ENCODE results near the gene MOCS3. TPM values are rescaled to one million over a fixed set of nuclear protein-coding genes. Genes with fewer than 3 reads are reported as not detected.

The MOCS3 gene
- polyA plus RNA-seq, 3 donors: 0.48 to 1.9 (median 1.9) TPM

DNA sequence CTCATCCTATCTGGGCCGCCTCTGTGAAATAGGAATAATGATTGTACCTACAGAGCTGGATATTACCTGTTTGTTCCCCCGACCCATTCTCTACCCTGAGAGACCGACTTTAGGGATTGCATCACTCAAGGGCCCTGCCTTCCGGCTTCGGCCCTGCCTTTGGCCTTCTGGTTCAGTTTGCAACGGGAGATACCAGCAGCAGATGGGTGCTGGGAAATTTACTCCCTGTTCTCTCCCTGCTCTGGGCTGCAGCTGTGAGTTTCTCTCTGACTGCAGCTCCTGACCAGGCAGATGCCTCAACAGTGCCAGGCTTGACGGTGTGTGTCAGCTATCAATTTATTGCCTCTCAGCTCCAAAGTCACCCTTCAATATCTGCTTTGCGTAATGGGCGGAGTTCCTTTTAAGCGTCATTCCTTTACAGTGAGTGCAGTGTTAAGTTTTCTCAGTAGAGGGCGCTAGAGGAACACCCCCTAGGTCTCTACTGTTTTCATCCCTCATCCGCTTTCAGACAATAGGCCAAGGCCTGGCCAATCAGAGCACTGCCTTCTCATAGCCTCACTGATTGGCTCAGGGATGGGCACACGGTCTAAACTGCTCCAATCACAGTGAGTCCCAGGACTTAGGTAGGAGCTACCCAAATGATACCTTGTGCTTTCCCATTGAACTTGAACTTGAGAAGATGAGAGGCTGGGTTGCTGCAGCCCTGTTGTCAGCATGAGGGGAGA lies 34.3 kb downstream of the MOCS3 start:
- H2AFZ ChIP-seq (ENCODE audit: insufficient read depth, low read depth, low read length, poor library complexity, severe bottlenecking): peak overlapping the region; percentile 31

DNA sequence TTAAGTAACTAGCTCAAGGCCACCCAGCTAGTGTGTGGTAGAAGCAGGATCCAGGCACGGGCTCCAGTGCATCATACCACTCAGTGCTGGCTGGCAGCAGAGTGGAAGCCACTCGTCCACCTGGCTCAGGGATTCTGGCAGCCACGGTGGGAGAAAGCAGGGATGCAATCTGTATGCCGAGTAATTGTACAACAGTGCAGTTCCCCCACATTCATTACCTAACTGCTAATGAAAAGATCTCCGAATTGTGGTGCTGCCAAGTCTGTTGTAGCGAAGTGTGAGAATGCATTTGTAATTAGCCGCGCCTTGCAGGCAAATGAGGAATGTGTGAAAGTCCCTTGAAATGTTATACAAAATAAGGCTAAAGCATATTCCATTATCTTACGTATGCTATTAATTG lies 35.3 kb downstream of the MOCS3 start:
- H3K4me3 Mint-ChIP-seq: no peak overlapping the region
- Histone ChIP-seq H3K9me3 (replicated peaks in 1 of 2; ENCODE audit: control insufficient read depth in 1 of 2, insufficient read depth in 1 of 2, low read length in 2 of 2) (peaks cover 0 to 3% of the 10 kb centered on the region in 2 donors), H3K9ac (ENCODE audit: insufficient read depth, low read length, poor library complexity, severe bottlenecking) (no peak overlapping the region), H3K27ac (ENCODE audit: low read depth in 1 of 2, low read length in 2 of 2) (no peak overlapping the region), H3K27me3 (ENCODE audit: control insufficient read depth in 2 of 2, insufficient read depth in 2 of 2, low read length in 2 of 2) (peaks cover 0 to 7% of the 10 kb centered on the region in 2 donors), H3K4me2 (replicated peaks; ENCODE audit: extremely low read depth, low read length, poor library complexity, severe bottlenecking) (no peak overlapping the region), H3K36me3 (replicated peaks in 1 of 2; ENCODE audit: control insufficient read depth in 1 of 2, insufficient read depth in 2 of 2, low read length in 2 of 2) (no peaks in the 10 kb centered on the region), H3K79me2 (ENCODE audit: insufficient read depth, low read length) (no peaks in the 10 kb centered on the region), H3K4me3 (replicated peaks in 1 of 3; ENCODE audit: low read depth in 2 of 3, low read length in 3 of 3) (no peak overlapping the region), H4K20me1 (ENCODE audit: insufficient read depth, low read length) (no peaks in the 10 kb centered on the region), H3K4me1 (ENCODE audit: control insufficient read depth in 1 of 2, insufficient read depth in 2 of 2, low read length in 2 of 2) (no peaks in the 10 kb centered on the region), H2AFZ (ENCODE audit: insufficient read depth, low read depth, low read length, poor library complexity, severe bottlenecking) (no peak overlapping the region)
- intact Hi-C loops (cut with micrococcal nuclease): no loop called here
- H3K27ac Mint-ChIP-seq: no peak overlapping the region
- peaks cover 5 to 11% (median 5%) of the 10 kb centered on the region in 3 donors for H3K27me3 Mint-ChIP-seq (ENCODE audit: low read depth in 3 of 3)
- WGBS (ENCODE audit: insufficient coverage): 80% methylated on average over 1 of the region's 9 CpGs
- H3K9me3 Mint-ChIP-seq: peaks cover 0 to 9% (median 5%) of the 10 kb centered on the region in 7 donors
- no peak for DNase-seq
- H3K4me1 Mint-ChIP-seq: peaks cover 3% of the 10 kb centered on the region
- no peaks in the 10 kb centered on the region for H3K36me3 Mint-ChIP-seq
- TF ChIP-seq, protein P1, sequence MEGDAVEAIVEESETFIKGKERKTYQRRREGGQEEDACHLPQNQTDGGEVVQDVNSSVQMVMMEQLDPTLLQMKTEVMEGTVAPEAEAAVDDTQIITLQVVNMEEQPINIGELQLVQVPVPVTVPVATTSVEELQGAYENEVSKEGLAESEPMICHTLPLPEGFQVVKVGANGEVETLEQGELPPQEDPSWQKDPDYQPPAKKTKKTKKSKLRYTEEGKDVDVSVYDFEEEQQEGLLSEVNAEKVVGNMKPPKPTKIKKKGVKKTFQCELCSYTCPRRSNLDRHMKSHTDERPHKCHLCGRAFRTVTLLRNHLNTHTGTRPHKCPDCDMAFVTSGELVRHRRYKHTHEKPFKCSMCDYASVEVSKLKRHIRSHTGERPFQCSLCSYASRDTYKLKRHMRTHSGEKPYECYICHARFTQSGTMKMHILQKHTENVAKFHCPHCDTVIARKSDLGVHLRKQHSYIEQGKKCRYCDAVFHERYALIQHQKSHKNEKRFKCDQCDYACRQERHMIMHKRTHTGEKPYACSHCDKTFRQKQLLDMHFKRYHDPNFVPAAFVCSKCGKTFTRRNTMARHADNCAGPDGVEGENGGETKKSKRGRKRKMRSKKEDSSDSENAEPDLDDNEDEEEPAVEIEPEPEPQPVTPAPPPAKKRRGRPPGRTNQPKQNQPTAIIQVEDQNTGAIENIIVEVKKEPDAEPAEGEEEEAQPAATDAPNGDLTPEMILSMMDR (IDR thresholded peaks at IDR 0.05): no peak

More for the DNA sequence above, 34.3 kb downstream of the MOCS3 start:
- WGBS (ENCODE audit: insufficient coverage): 39% methylated on average over 6 of the region's 13 CpGs
- TF ChIP-seq, protein P1 (IDR thresholded peaks at IDR 0.05): peak; percentile 65
- Histone ChIP-seq H4K20me1 (ENCODE audit: insufficient read depth, low read length) (no peaks in the 10 kb centered on the region), H3K79me2 (ENCODE audit: insufficient read depth, low read length) (no peaks in the 10 kb centered on the region), H3K4me2 (replicated peaks; ENCODE audit: extremely low read depth, low read length, poor library complexity, severe bottlenecking) (no peak overlapping the region), H3K9ac (ENCODE audit: insufficient read depth, low read length, poor library complexity, severe bottlenecking) (no peak overlapping the region), H3K27me3 (ENCODE audit: control insufficient read depth in 2 of 2, insufficient read depth in 2 of 2, low read length in 2 of 2) (peaks cover 0 to 7% of the 10 kb centered on the region in 2 donors), H3K4me3 (replicated peaks in 1 of 3; ENCODE audit: low read depth in 2 of 3, low read length in 3 of 3) (no peak overlapping the region), H3K4me1 (ENCODE audit: control insufficient read depth in 1 of 2, insufficient read depth in 2 of 2, low read length in 2 of 2) (no peaks in the 10 kb centered on the region), H3K36me3 (replicated peaks in 1 of 2; ENCODE audit: control insufficient read depth in 1 of 2, insufficient read depth in 2 of 2, low read length in 2 of 2) (no peaks in the 10 kb centered on the region), H3K27ac (ENCODE audit: low read depth in 1 of 2, low read length in 2 of 2) (no peak overlapping the region), H3K9me3 (replicated peaks in 1 of 2; ENCODE audit: control insufficient read depth in 1 of 2, insufficient read depth in 1 of 2, low read length in 2 of 2) (peaks cover 0 to 3% of the 10 kb centered on the region in 2 donors)
- peak overlapping the region in 1 of 2 donors; percentile 26 for H3K4me3 Mint-ChIP-seq
- H3K36me3 Mint-ChIP-seq: no peaks in the 10 kb centered on the region
- H3K4me1 Mint-ChIP-seq: peaks cover 3% of the 10 kb centered on the region
- DNase-seq: peak; percentile 13 to 45 (median 22)
- H3K9me3 Mint-ChIP-seq: peaks cover 0 to 9% (median 5%) of the 10 kb centered on the region in 7 donors
- intact Hi-C loops (cut with micrococcal nuclease): no loop called here
- no peak overlapping the region for H3K27ac Mint-ChIP-seq
- H3K27me3 Mint-ChIP-seq (ENCODE audit: low read depth in 3 of 3): peaks cover 3 to 11% (median 8%) of the 10 kb centered on the region in 3 donors
